ENCODE measurements around the gene SFI1. TPM values are rescaled to one million over a fixed set of nuclear protein-coding genes. Genes with fewer than 3 reads are reported as not detected.
"Not testable (repeated sequence)": the region's sequence is repeated elsewhere in the genome, so short reads cannot be mapped to it uniquely, and the experiment has no call there.

The SFI1 gene
- total RNA-seq, 1 donor from 2014 or later: 7.6 TPM

GRCh38 chr22:31585161-31585859 lies 89.0 kb downstream of the SFI1 start:
- ATAC-seq: no peak
- no peak for DNase-seq (ENCODE audit: low spot score)

- ATAC-seq (no peak), DNase-seq (ENCODE audit: low spot score) (no peak)
Measured at GRCh38 chr22:31586137-31586920, 90.0 kb downstream of the SFI1 start.

DNA sequence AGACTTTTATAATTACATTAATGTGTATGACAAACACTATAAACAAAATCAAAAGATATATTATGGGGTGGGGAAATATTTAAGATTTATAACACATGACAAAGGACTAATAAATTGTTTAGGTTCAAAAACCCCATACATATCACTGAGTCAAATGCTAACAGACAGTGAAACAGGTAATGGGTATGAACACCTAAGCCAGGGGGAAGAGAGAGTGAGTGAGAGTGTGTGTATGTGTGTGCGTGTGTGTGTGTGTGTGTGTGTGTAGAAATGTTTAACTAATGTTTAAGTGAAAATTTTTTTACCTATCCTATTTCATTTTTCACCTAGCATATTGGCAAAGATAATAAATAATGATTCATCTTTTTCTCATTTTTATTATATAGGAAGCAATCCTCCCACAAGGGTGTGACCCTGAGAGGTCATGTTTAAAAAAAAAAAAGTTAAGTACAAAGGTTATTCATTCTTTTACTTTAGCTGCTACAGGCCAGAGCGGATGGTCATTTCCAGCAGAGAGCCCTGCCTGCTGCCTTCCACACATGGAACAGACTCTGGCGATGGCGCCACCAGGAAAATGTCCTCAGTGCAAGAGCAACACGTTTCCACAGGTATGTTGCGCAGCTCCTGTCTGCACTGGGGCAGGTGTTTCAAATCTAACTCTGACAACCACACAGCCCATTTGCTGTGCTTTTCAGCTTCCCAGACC lies 92.8 kb downstream of the SFI1 start:
- no peak for DNase-seq (ENCODE audit: low spot score)
- peak; percentile 92 for ATAC-seq

- DNase-seq (ENCODE audit: low spot score); ATAC-seq: not testable (repeated sequence)
Measured at GRCh38 chr22:31590161-31590560, 93.8 kb downstream of the SFI1 start.

GRCh38 chr22:31595271-31595670 lies 98.9 kb downstream of the SFI1 start:
- ATAC-seq: no peak

DNA sequence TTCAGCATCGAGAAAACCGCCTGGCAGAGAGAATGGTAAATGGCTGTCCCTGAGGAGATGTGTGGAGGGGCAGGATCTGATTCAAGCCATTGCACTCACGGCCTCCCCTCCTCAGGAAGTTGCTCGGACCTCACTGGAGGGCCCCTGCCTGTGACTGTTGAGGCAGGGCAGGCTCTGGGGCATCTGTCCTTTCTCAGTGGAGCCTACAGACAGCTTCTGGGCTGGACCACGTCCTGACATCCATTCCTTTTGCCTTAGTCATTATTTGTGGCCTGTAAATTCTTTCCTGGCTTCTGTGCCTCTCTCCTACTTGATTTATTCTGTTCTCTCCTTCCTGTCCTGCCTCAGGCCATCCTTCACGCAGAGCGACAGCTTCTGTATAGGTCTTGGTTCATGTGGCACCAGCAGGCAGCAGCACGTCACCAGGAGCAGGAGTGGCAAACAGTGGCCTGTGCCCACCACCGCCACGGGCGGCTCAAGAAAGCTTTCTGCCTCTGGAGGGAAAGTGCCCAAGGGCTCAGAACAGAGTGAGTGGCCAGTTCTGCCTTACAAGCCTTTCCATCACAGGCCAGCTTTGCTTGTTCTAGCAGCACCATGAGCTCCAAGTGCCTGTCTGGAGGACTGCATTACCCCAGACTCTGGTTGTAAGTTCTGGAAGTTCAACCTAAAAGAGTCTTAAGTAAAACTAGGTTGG lies 106.1 kb downstream of the SFI1 start:
- peak; percentile 52 for ATAC-seq
- DNase-seq (ENCODE audit: low spot score): no peak

More at GRCh38 chr22:31595271-31595670, 98.9 kb downstream of the SFI1 start:
- no peak for DNase-seq (ENCODE audit: low spot score)

- DNase-seq (ENCODE audit: low spot score) (no peak), ATAC-seq (no peak)
Measured at GRCh38 chr22:31603081-31603525, 106.8 kb downstream of the SFI1 start.

DNA sequence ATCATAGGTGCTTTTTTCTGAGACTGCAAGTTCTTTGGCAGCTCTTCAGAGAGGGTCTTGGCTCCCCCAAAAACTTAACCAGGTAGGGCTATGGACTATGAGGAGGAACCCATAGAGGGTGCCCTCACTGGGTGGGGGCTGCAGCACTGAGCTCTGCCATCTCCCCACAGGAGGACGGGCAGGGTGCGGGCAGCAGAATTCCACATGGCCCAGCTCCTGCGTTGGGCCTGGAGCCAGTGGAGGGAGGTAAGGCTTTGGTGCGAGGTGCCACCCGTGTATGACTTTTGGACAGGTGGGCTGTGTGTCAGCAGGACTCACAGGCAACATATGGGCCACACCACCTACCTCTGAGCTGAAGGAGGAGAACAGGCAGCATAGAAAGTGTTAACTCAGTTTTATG lies 107.2 kb downstream of the SFI1 start:
- no peak for DNase-seq (ENCODE audit: low spot score)
- ATAC-seq: no peak

GRCh38 chr22:31604137-31604705 lies 107.9 kb downstream of the SFI1 start:
- DNase-seq (ENCODE audit: low spot score) (no peak), ATAC-seq (no peak)

DNA sequence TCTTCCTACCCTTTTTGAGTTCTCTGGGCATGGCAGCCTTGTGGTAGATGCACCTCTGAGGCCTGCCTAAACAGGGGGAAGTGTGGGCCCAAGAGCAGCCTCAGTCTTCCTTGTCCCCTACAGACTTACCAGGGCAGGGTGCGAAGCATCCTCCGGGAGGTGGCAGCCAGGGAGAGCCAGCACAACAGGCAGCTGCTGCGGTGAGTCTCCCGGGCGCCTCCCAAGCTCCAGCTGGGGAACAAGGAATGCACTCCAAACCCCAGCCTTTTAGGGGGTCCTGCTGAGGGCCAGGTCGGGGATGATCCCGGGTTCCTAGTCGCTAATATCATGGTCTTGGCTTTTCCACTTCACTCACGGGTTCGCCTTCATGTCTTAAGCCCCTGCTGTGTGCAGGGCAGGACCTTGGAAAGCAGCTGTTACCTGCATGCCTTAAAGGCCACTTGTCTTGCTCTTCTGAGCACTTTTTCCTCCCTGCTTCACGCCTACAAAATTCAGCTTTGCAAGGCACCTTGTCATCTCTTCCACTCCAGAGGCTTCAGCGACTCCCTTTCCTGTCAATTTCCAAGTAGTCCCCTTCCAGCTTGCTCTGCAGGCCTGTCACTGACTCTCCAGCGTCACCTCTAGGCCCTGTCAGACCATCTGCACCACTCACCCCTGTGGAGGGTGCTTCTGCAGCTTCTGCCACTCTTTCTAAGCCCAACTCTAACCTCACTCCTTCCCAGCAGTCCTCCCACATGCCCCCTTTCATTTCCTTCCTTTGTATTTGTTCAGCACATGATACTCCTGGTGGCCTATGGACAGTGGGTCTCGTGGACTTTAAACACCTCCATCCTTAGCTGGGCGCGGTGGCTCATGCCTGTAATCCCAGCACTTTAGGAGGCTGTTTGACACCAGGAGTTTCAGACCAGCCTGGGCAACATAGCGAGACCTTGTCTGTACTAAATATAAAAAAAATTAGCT lies 108.7 kb downstream of the SFI1 start:
- ATAC-seq (no peak), DNase-seq (ENCODE audit: low spot score) (no peak)

- no peak for ATAC-seq
- DNase-seq (ENCODE audit: low spot score): no peak
Measured at GRCh38 chr22:31605851-31606585, 109.7 kb downstream of the SFI1 start.

- DNase-seq (ENCODE audit: low spot score): no peak
- ATAC-seq: no peak
Measured at GRCh38 chr22:31607696-31608095, 111.4 kb downstream of the SFI1 start.

DNA sequence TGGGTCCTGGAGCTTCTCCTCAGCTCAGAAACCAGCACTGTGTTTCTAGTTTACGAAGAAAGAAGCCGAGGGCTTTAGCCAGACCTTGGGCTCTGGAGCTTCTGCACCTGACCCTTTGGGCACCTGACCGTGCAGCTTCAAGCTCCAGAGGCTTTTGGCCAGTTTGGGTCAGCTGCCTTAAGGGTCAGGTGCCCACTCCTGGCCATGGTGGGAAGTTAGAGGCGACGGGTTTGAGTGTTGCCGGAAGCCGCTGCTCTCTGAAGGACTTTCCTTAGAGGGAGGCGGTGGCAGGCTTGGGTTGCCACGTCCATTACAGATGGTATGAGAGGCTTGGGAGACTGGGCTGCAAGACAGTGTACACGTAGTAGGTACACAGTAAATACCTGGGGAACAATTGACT lies 113.4 kb downstream of the SFI1 start:
- DNase-seq (ENCODE audit: low spot score): no peak

GRCh38 chr22:31610611-31611010 lies 114.3 kb downstream of the SFI1 start:
- DNase-seq (ENCODE audit: low spot score): no peak
- no peak for ATAC-seq

More for the DNA sequence above, 113.4 kb downstream of the SFI1 start:
- no peak for ATAC-seq

DNA sequence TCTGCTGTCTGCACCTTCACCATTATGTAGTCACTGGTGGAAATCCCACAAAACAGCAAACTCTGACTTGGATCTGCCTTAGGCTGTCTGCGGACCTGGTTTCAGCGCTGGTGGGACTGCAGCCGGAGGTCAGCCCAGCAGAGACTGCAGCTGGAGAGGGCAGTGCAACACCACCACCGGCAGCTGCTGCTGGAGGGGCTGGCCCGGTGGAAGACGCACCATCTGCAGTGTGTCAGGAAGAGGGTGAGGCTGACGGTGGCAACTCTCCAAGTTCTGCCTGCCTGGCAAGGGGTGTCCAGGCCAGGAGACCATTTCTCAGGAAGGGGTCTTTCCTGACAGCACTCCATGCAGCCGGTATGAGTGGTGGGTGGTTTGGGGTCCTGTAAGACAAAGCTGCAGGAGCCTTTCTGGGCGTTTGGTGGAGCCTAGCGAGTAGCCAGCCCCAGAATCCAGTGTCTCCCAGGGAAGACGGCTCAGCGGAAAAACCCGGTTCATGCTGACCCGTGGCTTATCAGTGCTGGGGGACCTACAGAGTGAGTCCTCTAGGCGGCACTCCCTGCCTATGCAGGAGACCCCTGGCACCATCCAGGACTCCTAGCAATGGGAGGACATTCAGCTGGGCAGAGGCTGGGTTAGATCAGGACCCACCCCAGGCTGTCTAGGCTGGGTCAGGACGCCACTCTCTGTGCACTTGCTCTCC lies 114.9 kb downstream of the SFI1 start:
- ATAC-seq (peak; percentile 9), DNase-seq (ENCODE audit: low spot score) (no peak)

- ATAC-seq (no peak), DNase-seq (ENCODE audit: low spot score) (no peak)
Measured at GRCh38 chr22:31612891-31613285, 116.6 kb downstream of the SFI1 start.

- ATAC-seq: no peak
- no peak for DNase-seq (ENCODE audit: low spot score)
Measured at GRCh38 chr22:31613286-31613903, 117.1 kb downstream of the SFI1 start.

DNA sequence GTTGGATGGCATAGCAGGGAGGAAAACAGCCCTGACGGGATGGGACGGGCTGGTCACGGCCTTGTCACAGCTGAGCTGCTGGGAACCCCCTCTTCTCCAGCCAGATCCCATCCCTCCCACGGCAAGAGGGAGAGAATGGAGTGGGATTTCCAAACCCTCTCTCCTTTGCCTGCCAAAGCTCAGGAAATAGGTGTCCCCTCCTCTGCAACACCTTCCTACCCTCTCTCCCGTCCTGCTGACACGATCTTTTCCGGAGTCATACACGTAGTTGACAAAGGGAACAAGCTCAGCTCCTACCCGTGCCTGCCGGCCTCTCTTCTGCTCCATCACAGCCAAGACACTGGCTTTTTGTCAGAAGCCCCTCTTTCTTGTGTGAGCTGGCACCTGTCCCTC lies 117.6 kb downstream of the SFI1 start:
- no peak for DNase-seq (ENCODE audit: low spot score)
- no peak for ATAC-seq
